Astrocyte of the cerebellum (primary cell): ENCODE results near the gene EXOC6B.
"Not testable (repeated sequence)": the region's sequence is repeated elsewhere in the genome, so short reads cannot be mapped to it uniquely, and the experiment has no call there.

Source experiments
- DNase-seq: peaks from one replicate; pipeline ENCODE4 v3.0.0-alpha.2; 2011; ENCODE audit warnings: low read depth
- H3K4me3 ChIP-seq: 2 replicates; pipeline ENCODE4 v1.5.1; 2011; ENCODE audit warnings: mild to moderate bottlenecking, low read depth, low read length, moderate library complexity
- in situ Hi-C: cut with HindIII; loops from 2 replicates; pipeline ENCODE4 v1.10.0; 2017; ENCODE audit warnings: low sequenced_read_pairs
- TF ChIP-seq, protein P1 (sequence below): IDR thresholded peaks from 2 replicates; pipeline ENCODE4 v1.5.1; 2012; ENCODE audit warnings: low read length, low read depth, moderate library complexity, mild to moderate bottlenecking; ENCODE audit errors: missing control alignments

EXOC6B gene

DNA sequence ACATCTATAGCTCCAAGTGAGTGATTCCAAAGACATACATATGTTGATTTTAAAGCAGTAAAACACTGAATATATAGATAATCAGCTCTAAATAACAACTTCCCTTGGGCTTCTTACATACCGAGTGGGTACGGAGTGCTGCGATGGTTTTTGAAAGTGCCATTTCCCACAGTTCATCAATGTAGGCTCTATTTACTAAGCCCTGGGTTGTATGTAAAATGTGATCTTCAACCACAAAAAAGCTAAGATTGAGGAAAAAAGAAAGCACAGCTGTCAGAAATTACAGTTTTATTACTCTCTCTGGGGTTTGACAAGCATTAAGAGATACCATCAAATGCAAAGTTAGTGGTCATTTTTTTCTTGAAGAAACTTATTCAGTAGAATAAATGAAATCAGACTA, 312.8 kb downstream of the EXOC6B start:
- in situ Hi-C loops = no loop called here
- H3K4me3 ChIP-seq = no peak overlapping the region
- DNase-seq = no peak
- TF ChIP-seq, protein P1, sequence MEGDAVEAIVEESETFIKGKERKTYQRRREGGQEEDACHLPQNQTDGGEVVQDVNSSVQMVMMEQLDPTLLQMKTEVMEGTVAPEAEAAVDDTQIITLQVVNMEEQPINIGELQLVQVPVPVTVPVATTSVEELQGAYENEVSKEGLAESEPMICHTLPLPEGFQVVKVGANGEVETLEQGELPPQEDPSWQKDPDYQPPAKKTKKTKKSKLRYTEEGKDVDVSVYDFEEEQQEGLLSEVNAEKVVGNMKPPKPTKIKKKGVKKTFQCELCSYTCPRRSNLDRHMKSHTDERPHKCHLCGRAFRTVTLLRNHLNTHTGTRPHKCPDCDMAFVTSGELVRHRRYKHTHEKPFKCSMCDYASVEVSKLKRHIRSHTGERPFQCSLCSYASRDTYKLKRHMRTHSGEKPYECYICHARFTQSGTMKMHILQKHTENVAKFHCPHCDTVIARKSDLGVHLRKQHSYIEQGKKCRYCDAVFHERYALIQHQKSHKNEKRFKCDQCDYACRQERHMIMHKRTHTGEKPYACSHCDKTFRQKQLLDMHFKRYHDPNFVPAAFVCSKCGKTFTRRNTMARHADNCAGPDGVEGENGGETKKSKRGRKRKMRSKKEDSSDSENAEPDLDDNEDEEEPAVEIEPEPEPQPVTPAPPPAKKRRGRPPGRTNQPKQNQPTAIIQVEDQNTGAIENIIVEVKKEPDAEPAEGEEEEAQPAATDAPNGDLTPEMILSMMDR = no peak

- in situ Hi-C loops = no loop called here
- TF ChIP-seq, protein P1 = no peak
These were observed 313.5 kb downstream of the EXOC6B start for GRCh38 chr2:72512376-72512775.

GRCh38 chr2:72511906-72512305, 313.9 kb downstream of the EXOC6B start:
- in situ Hi-C loops = no loop called here
- TF ChIP-seq, protein P1 = no peak

More at GRCh38 chr2:72512376-72512775, 313.5 kb downstream of the EXOC6B start:
- DNase-seq = no peak
- H3K4me3 ChIP-seq = no peak overlapping the region

DNA sequence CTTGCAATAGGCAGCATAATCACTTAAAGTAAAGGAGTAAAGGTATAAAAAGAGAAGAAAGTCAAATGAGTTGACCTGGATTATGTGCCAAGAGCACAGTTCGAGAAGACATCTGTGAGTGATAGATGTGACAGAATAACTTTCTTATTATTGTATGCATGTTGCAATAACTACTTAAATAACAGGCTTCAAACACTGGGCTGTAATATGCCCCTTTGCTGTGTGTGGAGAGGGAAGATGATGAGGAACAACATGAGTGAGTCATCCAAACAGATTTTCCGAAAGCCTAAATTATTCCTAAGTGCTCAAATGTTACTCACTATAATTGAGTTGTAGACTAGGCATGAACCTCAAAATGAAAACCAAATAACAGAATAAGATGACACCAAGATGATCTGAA, 328.1 kb downstream of the EXOC6B start:
- H3K4me3 ChIP-seq = no peak overlapping the region
- DNase-seq = no peak
- in situ Hi-C loops = no loop called here
- TF ChIP-seq, protein P1 = no peak

More at GRCh38 chr2:72511906-72512305, 313.9 kb downstream of the EXOC6B start:
- DNase-seq = no peak
- H3K4me3 ChIP-seq = no peak overlapping the region

DNA sequence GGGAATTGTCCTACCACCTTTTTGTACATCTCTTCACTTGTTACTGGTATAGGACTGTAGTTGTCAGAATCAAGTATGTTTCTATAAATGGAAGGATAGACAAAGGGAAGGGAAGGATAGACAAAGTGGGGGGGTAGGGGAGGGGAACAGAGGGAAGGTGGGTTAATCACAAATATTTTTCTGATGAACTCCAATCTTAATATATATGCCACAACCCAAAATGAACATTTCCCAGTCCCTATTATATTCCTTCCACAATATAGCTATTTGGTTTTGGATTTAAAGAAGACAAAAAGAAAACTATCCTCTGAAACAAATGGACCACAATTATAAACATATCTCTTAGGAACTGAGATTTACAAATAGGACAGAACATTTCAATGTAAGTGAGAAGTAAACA, 329.4 kb downstream of the EXOC6B start:
- no peak overlapping the region for H3K4me3 ChIP-seq
- in situ Hi-C loops = no loop called here
- DNase-seq = no peak
- TF ChIP-seq, protein P1 = no peak

GRCh38 chr2:72494392-72494791, 331.4 kb downstream of the EXOC6B start:
- DNase-seq = no peak
- TF ChIP-seq, protein P1 = no peak
- in situ Hi-C loops = no loop called here

DNA sequence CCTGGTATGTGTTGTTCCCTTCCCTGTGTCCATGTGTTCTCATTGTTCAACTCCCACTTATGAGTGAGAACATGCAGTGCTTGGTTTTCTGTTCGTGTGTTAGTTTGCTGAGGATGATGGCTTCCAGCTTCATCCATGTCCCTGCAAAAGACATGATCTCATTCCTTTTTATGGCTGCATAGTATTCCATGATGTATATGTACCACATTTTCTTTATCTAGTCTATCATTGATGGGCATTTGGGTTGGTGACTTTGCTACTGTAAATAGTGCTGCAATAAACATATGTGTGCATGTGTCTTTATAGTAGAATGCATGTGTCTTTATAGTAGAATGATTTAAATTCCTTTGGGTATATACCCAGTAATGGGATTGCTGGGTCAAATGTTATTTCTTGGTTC, 341.2 kb downstream of the EXOC6B start:
- H3K4me3 ChIP-seq, in situ Hi-C loops, DNase-seq: not testable (repeated sequence)

More at GRCh38 chr2:72494392-72494791, 331.4 kb downstream of the EXOC6B start:
- no peak overlapping the region for H3K4me3 ChIP-seq
